Thyroid gland (tissue), 4 donors: ENCODE data around the gene NUAK2. TPM values are rescaled to one million over a fixed set of nuclear protein-coding genes. Genes with fewer than 3 reads are reported as not detected.
A peak's percentile ranks its signal among the peaks of the same experiment; 100 is the strongest.

Source experiments
- DNase-seq, 2 donors: peaks; one replicate each; pipeline ENCODE4 v3.0.0-alpha.2; 2019
- H3K27ac ChIP-seq, 3 donors: fragments of 200-600 bp; sonication (generic); 1 replicate in 2 of 3; 2 replicates in 1 of 3; pipeline ENCODE4 v1.5.1; 2016 to 2019; ENCODE audit warnings: mild to moderate bottlenecking in 1 of 3, moderate library complexity in 1 of 3
- H3K27me3 ChIP-seq: fragments of 200-600 bp; sonication (generic); one replicate; pipeline ENCODE4 v1.5.1; 2019
- H3K36me3 ChIP-seq, 2 donors: fragments of 200-600 bp; sonication (generic); one replicate each; pipeline ENCODE4 v1.5.1; 2016 to 2019
- H3K4me1 ChIP-seq, 2 donors: fragments of 200-600 bp; sonication (generic); one replicate each; pipeline ENCODE4 v1.5.1; 2017 to 2019
- H3K4me3 ChIP-seq, 3 donors: fragments of 200-600 bp; sonication (generic); replicated peaks in 1 of 3; 1 replicate in 2 of 3; 2 replicates in 1 of 3; pipeline ENCODE4 v1.5.1; 2016; ENCODE audit warnings: mild to moderate bottlenecking in 1 of 3
- H3K9me3 ChIP-seq: fragments of 200-600 bp; sonication (generic); one replicate; pipeline ENCODE4 v1.5.1; 2017
- CTCF ChIP-seq, 6 experiments: fragments of 200-600 bp in 3 of 6; fragments of 450-650 bp in 3 of 6; sonication (generic) in 3 of 6; IDR thresholded peaks; one replicate each; pipeline ENCODE4 v1.5.1; 2016 to 2019; ENCODE audit warnings: antibody characterized with exemption in 6 of 6, mild to moderate bottlenecking in 2 of 6, inconsistent platforms in 1 of 6, moderate library complexity in 1 of 6
- POLR2A ChIP-seq, 2 donors: fragments of 450-650 bp; IDR thresholded peaks; one replicate each; pipeline ENCODE4 v1.6.1; 2017; ENCODE audit warnings: antibody characterized with exemption in 2 of 2, mild to moderate bottlenecking in 2 of 2, moderate library complexity in 1 of 2
- WGBS, 2 donors: methylation state at CpG; one replicate each; pipeline ENCODE4 v1.1.5; 2017; 5-methylcytosine and 5-hydroxymethylcytosine counted together
- intact Hi-C: fragments of 100-400 bp; cut with DNase I; formaldehyde crosslinking; loops from one replicate; pipeline ENCODE4 v1.15.1; 2023
- total RNA-seq, 4 donors: library from RNA; depleted of rRNA; stranded (reverse); fragments of >200 nt; gene quantifications; one replicate each; pipeline ENCODE4 v1.2.3, GENCODE V29; 2016

Gene NUAK2
- total RNA-seq, 4 donors from 2014 or later, result 16.8 to 41.0 (median 26.8) TPM

- intact Hi-C loops, result no loop called here
Observed at GRCh38 chr1:205310976-205311704, 10.4 kb downstream of the NUAK2 start.

GRCh38 chr1:205309741-205310140, 11.8 kb downstream of the NUAK2 start:
- peak in 1 of 2 donors; percentile 24 for DNase-seq
- Histone ChIP-seq H3K27me3 (no peaks in the 10 kb centered on the region), H3K9me3 (no peaks in the 10 kb centered on the region), H3K4me3 (no peak overlapping the region), H3K36me3 (peaks cover 50 to 57% of the 10 kb centered on the region in 2 donors), H3K4me1 (peaks cover 20 to 33% of the 10 kb centered on the region in 2 donors), H3K27ac (peak overlapping the region in 2 of 3 donors; percentile 28 to 39)
- no peak for TF ChIP-seq CTCF (IDR thresholded peaks at IDR 0.05)
- no peak for TF ChIP-seq POLR2A (IDR thresholded peaks at IDR 0.05)
- WGBS, 2 donors, result 78% methylated on average over 1 of the region's 1 CpG; no CpG with 5 or more reads in 1 of the 2 donors
- intact Hi-C loops, result no loop called here

More at GRCh38 chr1:205310976-205311704, 10.4 kb downstream of the NUAK2 start:
- no peaks in the 10 kb centered on the region for H3K27me3 ChIP-seq
- no peaks in the 10 kb centered on the region for H3K9me3 ChIP-seq
- H3K36me3 ChIP-seq, result peaks cover 37 to 43% of the 10 kb centered on the region in 2 donors
- no peak for TF ChIP-seq CTCF (IDR thresholded peaks at IDR 0.05)
- TF ChIP-seq POLR2A (IDR thresholded peaks at IDR 0.05), result no peak
- peaks cover 30 to 47% of the 10 kb centered on the region in 2 donors for H3K4me1 ChIP-seq
- no peak overlapping the region for H3K4me3 ChIP-seq
- DNase-seq, result no peak
- H3K27ac ChIP-seq, result peak overlapping the region in 2 of 3 donors; percentile 26 to 39
- 89 to 93% methylated on average over 8 of the region's 8 CpGs for WGBS, 2 donors

- peaks cover 66 to 72% of the 10 kb centered on the region in 2 donors for H3K36me3 ChIP-seq
- H3K27ac ChIP-seq, result peak overlapping the region in 2 of 3 donors; percentile 21 to 66
- intact Hi-C loops, result no loop called here
- no peaks in the 10 kb centered on the region for H3K27me3 ChIP-seq
- peaks cover 11 to 34% of the 10 kb centered on the region in 2 donors for H3K4me1 ChIP-seq
- WGBS, 2 donors, result 93 to 94% methylated on average over 7 of the region's 7 CpGs
- TF ChIP-seq POLR2A (IDR thresholded peaks at IDR 0.05) (no peak), CTCF (IDR thresholded peaks at IDR 0.05) (no peak)
- DNase-seq, result no peak
- H3K9me3 ChIP-seq, result no peaks in the 10 kb centered on the region
- H3K4me3 ChIP-seq, result no peak overlapping the region
Observed at GRCh38 chr1:205306929-205307566, 14.5 kb downstream of the NUAK2 start.

GRCh38 chr1:205304695-205305070, 16.9 kb downstream of the NUAK2 start:
- DNase-seq, result no peak
- H3K27ac ChIP-seq, result peak overlapping the region in 2 of 3 donors; percentile 93 to 97
- intact Hi-C loops, result no loop called here
- no peak for TF ChIP-seq POLR2A (IDR thresholded peaks at IDR 0.05)
- peaks cover 29 to 39% of the 10 kb centered on the region in 2 donors for H3K4me1 ChIP-seq
- whole genome bisulfite sequencing, 2 donors, result 83 to 90% methylated on average over 1 of the region's 1 CpG
- H3K9me3 ChIP-seq, result no peaks in the 10 kb centered on the region
- H3K36me3 ChIP-seq, result peaks cover 53 to 58% of the 10 kb centered on the region in 2 donors
- H3K27me3 ChIP-seq, result no peaks in the 10 kb centered on the region
- H3K4me3 ChIP-seq, result no peak overlapping the region

GRCh38 chr1:205304046-205304694, 17.4 kb downstream of the NUAK2 start:
- Histone ChIP-seq H3K27ac (peak overlapping the region; percentile 53 to 97 (median 93)), H3K9me3 (no peaks in the 10 kb centered on the region), H3K36me3 (peaks cover 51 to 58% of the 10 kb centered on the region in 2 donors), H3K4me3 (no peak overlapping the region), H3K27me3 (no peaks in the 10 kb centered on the region), H3K4me1 (peaks cover 33 to 41% of the 10 kb centered on the region in 2 donors)
- 92 to 97% methylated on average over 4 of the region's 19 CpGs for WGBS, 2 donors
- TF ChIP-seq POLR2A (IDR thresholded peaks at IDR 0.05) (no peak), CTCF (IDR thresholded peaks at IDR 0.05) (no peak)
- intact Hi-C loops, result no loop called here
- DNase-seq, result peak in 1 of 2 donors; percentile 51
